Astrocyte (in vitro differentiated cells and primary cell): ENCODE measurements around the gene RTN4RL2.

Experiments used
- CTCF ChIP-seq: IDR thresholded peaks from 2 replicates; pipeline ENCODE4 v1.5.1; 2011; ENCODE audit warnings: low read depth, mild to moderate bottlenecking, inconsistent platforms, low read length, moderate library complexity; ENCODE audit not compliant: insufficient read depth
- EZH2 ChIP-seq: IDR thresholded peaks from 2 replicates; pipeline ENCODE4 v1.6.1; 2012; ENCODE audit warnings: mild to moderate bottlenecking, low read length, inconsistent platforms; ENCODE audit not compliant: insufficient read depth

GRCh38 chr11:57461841-57462489, 1.6 kb downstream of the RTN4RL2 start:
- TF ChIP-seq CTCF (no peak), EZH2 (no peak)
